ENCODE data around the gene UBE4B. TPM values are rescaled to one million over a fixed set of nuclear protein-coding genes. Genes with fewer than 3 reads are reported as not detected.
"Not testable (repeated sequence)": the region's sequence is repeated elsewhere in the genome, so short reads cannot be mapped to it uniquely, and the experiment has no call there.

Gene UBE4B
- total RNA-seq, 1 donor from 2014 or later: 47.1 TPM

DNA sequence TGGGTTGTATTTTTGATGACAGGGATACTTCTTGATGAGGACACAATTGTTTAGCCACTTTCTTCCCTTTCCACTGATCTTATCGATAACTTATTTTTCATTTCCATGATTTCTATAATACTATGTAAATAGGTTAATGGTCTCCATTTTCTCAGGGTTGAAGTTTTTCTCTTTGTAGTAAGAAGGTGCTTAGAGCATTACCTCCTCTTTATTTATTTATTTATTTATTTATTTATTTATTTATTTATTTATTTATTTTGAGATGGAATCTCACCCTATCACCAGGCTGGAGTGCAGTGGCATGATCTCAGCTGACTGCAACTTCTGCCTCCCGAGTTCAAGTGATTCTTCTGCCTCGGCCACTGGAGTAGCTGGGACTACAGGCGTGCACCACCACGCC, 70.4 kb downstream of the UBE4B start:
- no peak for DNase-seq (ENCODE audit: low read depth)
- TF ChIP-seq, protein P1, sequence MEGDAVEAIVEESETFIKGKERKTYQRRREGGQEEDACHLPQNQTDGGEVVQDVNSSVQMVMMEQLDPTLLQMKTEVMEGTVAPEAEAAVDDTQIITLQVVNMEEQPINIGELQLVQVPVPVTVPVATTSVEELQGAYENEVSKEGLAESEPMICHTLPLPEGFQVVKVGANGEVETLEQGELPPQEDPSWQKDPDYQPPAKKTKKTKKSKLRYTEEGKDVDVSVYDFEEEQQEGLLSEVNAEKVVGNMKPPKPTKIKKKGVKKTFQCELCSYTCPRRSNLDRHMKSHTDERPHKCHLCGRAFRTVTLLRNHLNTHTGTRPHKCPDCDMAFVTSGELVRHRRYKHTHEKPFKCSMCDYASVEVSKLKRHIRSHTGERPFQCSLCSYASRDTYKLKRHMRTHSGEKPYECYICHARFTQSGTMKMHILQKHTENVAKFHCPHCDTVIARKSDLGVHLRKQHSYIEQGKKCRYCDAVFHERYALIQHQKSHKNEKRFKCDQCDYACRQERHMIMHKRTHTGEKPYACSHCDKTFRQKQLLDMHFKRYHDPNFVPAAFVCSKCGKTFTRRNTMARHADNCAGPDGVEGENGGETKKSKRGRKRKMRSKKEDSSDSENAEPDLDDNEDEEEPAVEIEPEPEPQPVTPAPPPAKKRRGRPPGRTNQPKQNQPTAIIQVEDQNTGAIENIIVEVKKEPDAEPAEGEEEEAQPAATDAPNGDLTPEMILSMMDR (IDR thresholded peaks at IDR 0.05; ENCODE audit: insufficient read depth, low read length, poor library complexity, severe bottlenecking): no peak
- H3K36me3 ChIP-seq (ENCODE audit: control insufficient read depth, insufficient read depth, low read length): no peaks in the 10 kb centered on the region

DNA sequence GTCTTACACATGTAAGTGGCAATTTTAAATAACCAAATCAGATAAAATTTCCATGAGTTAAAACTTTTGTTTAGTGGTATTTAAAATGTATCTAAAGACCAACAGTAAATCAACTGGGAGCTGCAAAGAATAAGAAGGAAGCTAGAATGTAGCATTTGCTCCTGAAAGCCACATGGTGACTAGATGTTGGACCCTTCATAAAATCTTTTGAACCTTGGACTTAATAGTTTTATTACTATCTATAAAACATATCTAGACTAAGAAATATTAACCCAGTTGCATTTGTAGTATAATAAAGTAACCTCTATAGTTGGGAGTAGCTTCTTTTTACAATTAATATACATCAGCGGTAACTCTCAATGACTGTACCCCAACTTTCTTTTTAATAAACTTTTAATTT, 72.1 kb downstream of the UBE4B start:
- no peaks in the 10 kb centered on the region for H3K27me3 ChIP-seq (ENCODE audit: control insufficient read depth, insufficient read depth, low read length)
- TF ChIP-seq, protein P1 (IDR thresholded peaks at IDR 0.05; ENCODE audit: insufficient read depth, low read length, poor library complexity, severe bottlenecking): no peak
- H3K36me3 ChIP-seq (ENCODE audit: control insufficient read depth, insufficient read depth, low read length): no peaks in the 10 kb centered on the region
- H3K4me3 ChIP-seq (ENCODE audit: low read depth, low read length): no peak overlapping the region
- DNase-seq (ENCODE audit: low read depth): no peak

More for the DNA sequence above, 70.4 kb downstream of the UBE4B start:
- Histone ChIP-seq H3K4me3 (ENCODE audit: low read depth, low read length) (no peak overlapping the region), H3K27me3 (ENCODE audit: control insufficient read depth, insufficient read depth, low read length) (no peaks in the 10 kb centered on the region)

DNA sequence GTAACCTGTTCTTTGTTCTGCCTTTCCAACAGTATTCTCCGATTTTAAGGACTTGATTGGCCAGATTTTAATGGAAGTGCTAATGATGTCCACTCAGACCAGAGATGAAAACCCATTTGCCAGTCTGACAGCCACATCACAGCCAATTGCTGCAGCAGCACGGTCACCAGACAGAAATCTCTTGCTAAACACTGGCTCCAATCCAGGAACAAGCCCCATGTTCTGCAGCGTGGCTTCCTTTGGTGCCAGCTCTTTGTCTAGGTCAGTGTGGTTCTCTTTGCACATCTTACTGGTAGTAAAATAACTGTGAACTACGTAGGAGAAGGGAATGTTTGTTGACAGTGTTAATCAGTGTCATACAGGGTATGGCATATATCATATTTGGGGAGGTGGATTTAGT, 72.7 kb downstream of the UBE4B start:
- DNase-seq (ENCODE audit: low read depth): no peak

DNA sequence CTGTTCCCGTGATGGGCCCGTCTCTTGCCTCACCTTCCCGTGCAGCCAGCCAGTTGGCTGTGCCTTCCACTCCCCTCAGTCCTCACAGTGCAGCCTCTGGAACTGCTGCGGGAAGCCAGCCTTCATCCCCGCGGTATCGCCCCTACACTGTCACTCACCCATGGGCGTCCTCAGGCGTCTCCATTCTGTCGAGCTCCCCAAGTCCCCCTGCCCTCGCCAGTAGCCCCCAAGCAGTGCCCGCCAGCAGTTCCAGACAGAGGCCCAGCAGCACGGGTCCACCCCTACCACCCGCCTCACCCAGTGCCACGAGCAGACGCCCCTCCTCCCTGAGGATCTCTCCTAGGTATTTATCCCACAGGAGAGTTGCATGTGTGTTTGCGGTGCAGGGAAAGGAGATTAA, 73.5 kb downstream of the UBE4B start:
- no peaks in the 10 kb centered on the region for H3K36me3 ChIP-seq (ENCODE audit: control insufficient read depth, insufficient read depth, low read length)
- no peaks in the 10 kb centered on the region for H3K27me3 ChIP-seq (ENCODE audit: control insufficient read depth, insufficient read depth, low read length)
- TF ChIP-seq, protein P1 (IDR thresholded peaks at IDR 0.05; ENCODE audit: insufficient read depth, low read length, poor library complexity, severe bottlenecking): no peak
- no peak for DNase-seq (ENCODE audit: low read depth)
- H3K4me3 ChIP-seq (ENCODE audit: low read depth, low read length): no peak overlapping the region

More for the DNA sequence above, 72.7 kb downstream of the UBE4B start:
- Histone ChIP-seq H3K27me3 (ENCODE audit: control insufficient read depth, insufficient read depth, low read length) (no peaks in the 10 kb centered on the region), H3K4me3 (ENCODE audit: low read depth, low read length) (no peak overlapping the region), H3K36me3 (ENCODE audit: control insufficient read depth, insufficient read depth, low read length) (no peaks in the 10 kb centered on the region)
- TF ChIP-seq, protein P1 (IDR thresholded peaks at IDR 0.05; ENCODE audit: insufficient read depth, low read length, poor library complexity, severe bottlenecking): no peak

DNA sequence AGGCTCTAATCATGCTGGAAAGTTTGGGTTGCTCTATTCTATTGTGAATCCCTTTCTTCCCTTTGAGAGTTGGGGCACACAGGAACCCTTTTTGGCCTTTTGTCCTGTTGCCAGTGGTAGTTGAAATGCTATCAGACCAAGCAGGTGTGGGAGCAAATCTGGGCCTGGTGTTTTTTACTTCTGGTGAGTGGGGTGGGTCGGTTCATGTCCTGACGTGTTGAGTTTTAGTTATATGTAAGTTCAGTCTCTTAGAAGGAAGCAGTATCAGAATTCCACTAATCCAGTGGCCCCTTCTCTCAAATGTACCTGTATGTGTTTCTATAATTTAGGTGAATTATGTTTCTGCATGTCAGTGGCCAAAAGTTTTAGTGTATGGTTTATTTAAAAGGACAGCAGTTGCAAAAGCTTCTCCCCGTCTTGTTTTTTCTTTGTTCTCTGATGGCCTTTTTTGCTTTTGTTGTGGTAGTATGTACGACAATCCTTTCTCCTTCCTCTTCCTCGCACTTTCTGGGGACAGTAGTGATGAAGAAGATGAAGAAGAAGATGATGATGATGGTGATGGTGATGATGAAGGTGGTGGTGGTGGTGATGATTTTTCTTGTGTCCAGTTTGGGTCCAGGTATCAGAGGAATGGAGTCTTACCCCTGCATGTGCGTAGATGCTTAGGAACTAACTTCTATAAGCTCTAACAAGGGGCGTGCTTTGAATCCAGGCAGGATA, 74.2 kb downstream of the UBE4B start:
- TF ChIP-seq, protein P1 (IDR thresholded peaks at IDR 0.05; ENCODE audit: insufficient read depth, low read length, poor library complexity, severe bottlenecking): no peak
- DNase-seq (ENCODE audit: low read depth): no peak
- Histone ChIP-seq H3K27me3 (ENCODE audit: control insufficient read depth, insufficient read depth, low read length) (no peaks in the 10 kb centered on the region), H3K4me3 (ENCODE audit: low read depth, low read length) (no peak overlapping the region), H3K36me3 (ENCODE audit: control insufficient read depth, insufficient read depth, low read length) (no peaks in the 10 kb centered on the region)

DNA sequence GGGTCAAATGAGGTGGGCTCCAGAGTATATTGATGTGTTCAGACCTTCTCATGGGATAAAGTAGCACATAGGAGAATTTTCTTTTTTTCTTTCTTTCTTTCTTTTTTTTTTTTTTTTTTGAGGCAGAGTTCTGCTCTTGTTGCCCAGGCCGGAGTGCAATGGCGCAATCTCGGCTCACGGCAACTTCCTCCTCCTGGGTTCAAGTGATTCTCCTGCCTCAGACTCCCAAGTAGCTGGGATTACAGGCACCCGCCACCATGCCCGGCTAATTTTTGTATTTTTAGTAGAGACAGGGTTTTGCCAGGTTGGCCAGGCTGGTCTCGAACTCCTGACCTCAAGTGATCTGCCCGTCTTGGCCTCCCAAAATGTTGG, 74.7 kb downstream of the UBE4B start:
- not testable (repeated sequence) for DNase-seq (ENCODE audit: low read depth); H3K36me3 ChIP-seq (ENCODE audit: control insufficient read depth, insufficient read depth, low read length); H3K27me3 ChIP-seq (ENCODE audit: control insufficient read depth, insufficient read depth, low read length); H3K4me3 ChIP-seq (ENCODE audit: low read depth, low read length)
